GM23248 (cell line): ENCODE data around the gene CMYA5.

Source experiments
- EZH2 ChIP-seq: fragments of 200-600 bp; sonication (generic); IDR thresholded peaks from 2 replicates; pipeline ENCODE4 v1.6.1; 2018; ENCODE audit warnings: antibody characterized with exemption, mild to moderate bottlenecking; ENCODE audit not compliant: insufficient read depth, poor library complexity, severe bottlenecking
- EZH2phosphoT487 ChIP-seq: fragments of 200-600 bp; sonication (generic); IDR thresholded peaks from 2 replicates; pipeline ENCODE4 v1.6.1; 2018; ENCODE audit warnings: antibody characterized with exemption, moderate library complexity, mild to moderate bottlenecking, low read depth; ENCODE audit not compliant: insufficient read depth

- TF ChIP-seq EZH2phosphoT487 = no peak
- TF ChIP-seq EZH2 = no peak
Observed at GRCh38 chr5:79663212-79663611, 26.4 kb upstream of the CMYA5 start.
